ENCODE data around the gene PRSS33.

PRSS33 gene

DNA sequence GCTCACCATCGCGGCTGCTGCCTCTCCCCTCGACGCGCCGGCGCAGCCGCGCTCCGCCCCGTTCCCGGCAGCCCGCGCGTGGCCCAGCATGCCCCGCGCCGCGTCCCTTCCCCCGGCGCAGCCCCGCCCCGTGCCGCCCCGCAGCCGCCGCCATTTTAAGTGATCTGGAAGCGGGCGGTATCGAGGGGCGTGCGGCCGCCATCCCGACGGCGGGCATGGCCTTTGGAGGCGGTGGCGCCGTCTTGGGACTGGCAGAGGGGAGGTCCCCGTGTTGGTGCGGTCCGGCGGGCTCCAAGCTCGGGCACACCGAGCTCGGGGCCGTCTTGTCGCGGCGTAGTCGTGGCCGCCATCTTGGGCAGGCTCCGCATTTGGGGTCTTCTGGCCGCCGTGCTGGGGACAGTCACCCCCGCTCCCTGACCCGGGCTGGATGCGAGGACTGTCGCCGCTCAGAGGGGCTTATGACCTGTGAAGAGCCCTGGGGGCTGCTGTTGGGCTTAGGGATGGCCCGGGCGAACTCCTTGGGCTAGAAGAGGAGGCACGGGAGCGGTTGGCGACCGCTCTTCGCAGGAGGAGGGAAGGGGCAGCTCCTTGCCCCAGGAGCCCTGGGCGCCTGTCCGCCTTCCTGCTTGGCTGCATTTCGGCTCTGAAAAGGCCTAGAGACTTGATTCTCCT, 10.0 kb downstream of the PRSS33 start, which contains the start of gene ELOB:
TSS of gene ELOB (minus strand) at position 50 of the 672 bp plus-strand sequence. CDS start at position 9, 41 bp downstream.
- peak within 1 kb of the TSS; percentile 95 to 96 for H3K4me3 ChIP-seq (ENCODE audit: low read length in 2 of 2)
- H3K9me3 ChIP-seq (ENCODE audit: control insufficient read depth in 2 of 2, low read length in 2 of 2): no peaks in the 10 kb centered on the region
- H3K4me1 ChIP-seq (ENCODE audit: control insufficient read depth in 2 of 2, insufficient read depth in 2 of 2, low read length in 2 of 2): peaks cover 23 to 25% of the 10 kb centered on the region in 2 donors
- H3K36me3 ChIP-seq (ENCODE audit: control insufficient read depth in 2 of 2, insufficient read depth in 2 of 2, low read length in 2 of 2): peaks cover 20 to 27% of the 10 kb centered on the region in 2 donors
- H3K27me3 ChIP-seq (ENCODE audit: control insufficient read depth in 2 of 2, insufficient read depth in 2 of 2, low read length in 2 of 2): no peaks in the 10 kb centered on the region
- peak within 1 kb of the TSS; percentile 99 to 100 for H3K27ac ChIP-seq (ENCODE audit: low read depth in 2 of 2, low read length in 2 of 2)
- H3K9ac ChIP-seq (ENCODE audit: low read depth in 1 of 2, low read length in 2 of 2): peak within 1 kb of the TSS; percentile 100

DNA sequence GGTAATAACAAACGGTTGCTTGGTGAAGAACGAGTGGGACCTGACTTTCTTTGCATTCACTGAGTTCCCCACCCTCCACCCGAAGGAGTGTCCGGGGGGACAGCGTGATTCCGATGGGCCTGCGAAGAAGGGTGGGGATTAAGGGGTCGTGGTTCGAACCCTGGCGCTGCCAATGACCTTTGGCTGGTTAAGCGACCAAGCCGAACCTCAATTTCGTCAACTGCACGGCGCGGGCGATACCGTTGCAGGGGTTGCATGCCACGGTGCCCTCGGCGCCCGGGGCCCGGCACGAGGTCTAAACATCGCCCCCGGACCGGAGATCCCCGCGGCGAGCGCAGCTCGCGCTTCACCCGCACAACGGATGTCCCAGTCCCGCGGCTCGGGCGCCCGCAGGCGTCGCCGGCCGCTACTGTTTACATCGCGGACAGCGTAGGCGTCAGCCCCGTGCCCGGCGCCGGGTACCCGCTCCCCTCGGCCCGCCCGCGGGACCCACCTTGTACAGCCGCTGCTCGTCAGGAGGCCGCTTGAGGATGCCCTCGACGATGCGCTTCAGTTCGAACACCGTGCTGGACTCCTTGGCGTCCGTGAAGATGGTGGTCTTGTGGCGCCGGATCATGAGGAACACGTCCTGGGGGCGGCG, 10.7 kb downstream of the PRSS33 start:
- peak overlapping the region; percentile 72 to 91 for H3K4me3 ChIP-seq (ENCODE audit: low read length in 2 of 2)
- no peaks in the 10 kb centered on the region for H3K9me3 ChIP-seq (ENCODE audit: control insufficient read depth in 2 of 2, low read length in 2 of 2)
- no peaks in the 10 kb centered on the region for H3K27me3 ChIP-seq (ENCODE audit: control insufficient read depth in 2 of 2, insufficient read depth in 2 of 2, low read length in 2 of 2)
- peak overlapping the region; percentile 74 to 94 for H3K9ac ChIP-seq (ENCODE audit: low read depth in 1 of 2, low read length in 2 of 2)
- peak overlapping the region; percentile 69 to 81 for H3K27ac ChIP-seq (ENCODE audit: low read depth in 2 of 2, low read length in 2 of 2)
- peaks cover 23 to 25% of the 10 kb centered on the region in 2 donors for H3K4me1 ChIP-seq (ENCODE audit: control insufficient read depth in 2 of 2, insufficient read depth in 2 of 2, low read length in 2 of 2)
- H3K36me3 ChIP-seq (ENCODE audit: control insufficient read depth in 2 of 2, insufficient read depth in 2 of 2, low read length in 2 of 2): peaks cover 26 to 31% of the 10 kb centered on the region in 2 donors

DNA sequence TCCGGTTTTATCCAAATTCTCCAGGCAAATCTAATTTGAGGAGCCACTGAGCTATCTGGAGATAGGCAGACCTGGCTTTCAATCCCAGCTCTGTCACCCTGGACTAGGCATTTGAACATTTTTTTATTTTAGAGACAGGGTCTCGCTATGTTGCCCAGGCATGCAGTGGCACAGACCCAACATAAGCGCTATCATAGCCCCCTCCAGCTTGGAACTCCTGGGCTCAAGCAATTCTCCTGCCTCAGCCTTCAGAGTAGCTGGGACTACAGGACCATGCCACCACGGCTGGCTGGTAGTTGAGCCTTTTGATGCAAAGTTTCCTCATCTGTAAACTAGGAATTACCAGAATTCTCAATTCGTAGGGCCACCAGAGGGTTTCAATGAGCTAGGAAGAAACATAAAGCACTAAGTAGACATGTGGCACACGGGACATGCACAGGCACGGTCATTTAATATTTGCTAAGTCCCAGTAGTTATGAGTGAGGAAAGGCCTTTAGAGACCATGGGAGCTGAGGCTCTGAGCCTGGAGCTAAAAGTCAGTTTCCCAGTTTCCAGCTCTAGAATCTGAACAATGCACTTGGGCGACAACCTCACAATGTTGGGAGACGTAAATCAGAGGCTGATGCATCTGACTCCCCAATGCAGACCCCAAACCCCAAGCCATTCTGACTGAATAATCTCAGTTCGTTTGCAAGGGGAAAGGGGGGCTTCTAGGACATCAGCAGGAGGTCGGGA, 11.4 kb downstream of the PRSS33 start:
- Histone ChIP-seq H3K36me3 (ENCODE audit: control insufficient read depth in 2 of 2, insufficient read depth in 2 of 2, low read length in 2 of 2) (peaks cover 31 to 37% of the 10 kb centered on the region in 2 donors), H3K4me1 (ENCODE audit: control insufficient read depth in 2 of 2, insufficient read depth in 2 of 2, low read length in 2 of 2) (peaks cover 23 to 25% of the 10 kb centered on the region in 2 donors), H3K4me3 (ENCODE audit: low read length in 2 of 2) (peak overlapping the region; percentile 72 to 91), H3K9ac (ENCODE audit: low read depth in 1 of 2, low read length in 2 of 2) (peak overlapping the region; percentile 74 to 94), H3K9me3 (ENCODE audit: control insufficient read depth in 2 of 2, low read length in 2 of 2) (no peaks in the 10 kb centered on the region), H3K27me3 (ENCODE audit: control insufficient read depth in 2 of 2, insufficient read depth in 2 of 2, low read length in 2 of 2) (no peaks in the 10 kb centered on the region), H3K27ac (ENCODE audit: low read depth in 2 of 2, low read length in 2 of 2) (no peak overlapping the region)

DNA sequence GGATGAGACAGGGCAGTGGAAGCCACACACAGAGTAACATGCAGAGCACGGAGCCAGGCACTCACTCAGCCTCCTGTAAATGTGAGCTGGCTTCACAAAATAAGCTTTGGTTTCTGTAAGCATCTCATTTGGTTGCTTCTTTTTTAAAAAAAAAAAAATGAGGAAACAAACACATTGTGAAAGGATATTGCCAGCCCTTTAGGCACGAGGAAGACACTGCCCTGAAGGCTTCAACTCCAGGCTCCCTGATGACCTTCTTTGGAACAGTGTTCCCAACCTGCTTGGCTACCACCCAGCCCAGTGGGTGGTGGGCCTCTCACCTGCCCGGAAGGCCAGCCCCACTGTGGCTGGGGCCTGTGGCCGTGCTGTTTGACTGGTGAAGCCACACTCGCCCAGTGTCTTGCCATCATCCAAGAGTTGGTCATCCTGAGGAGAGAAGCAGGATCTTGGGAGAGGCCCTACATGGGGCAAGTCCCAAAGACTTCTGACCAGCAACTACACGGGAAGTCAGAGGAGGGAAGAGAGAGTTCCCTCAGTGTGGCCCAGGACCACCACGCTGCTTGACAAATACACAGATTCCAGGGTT, 12.1 kb downstream of the PRSS33 start:
- Histone ChIP-seq H3K36me3 (ENCODE audit: control insufficient read depth in 2 of 2, insufficient read depth in 2 of 2, low read length in 2 of 2) (peaks cover 37 to 45% of the 10 kb centered on the region in 2 donors), H3K4me1 (ENCODE audit: control insufficient read depth in 2 of 2, insufficient read depth in 2 of 2, low read length in 2 of 2) (peaks cover 29 to 31% of the 10 kb centered on the region in 2 donors), H3K27ac (ENCODE audit: low read depth in 2 of 2, low read length in 2 of 2) (no peak overlapping the region), H3K4me3 (ENCODE audit: low read length in 2 of 2) (no peak overlapping the region), H3K9ac (ENCODE audit: low read depth in 1 of 2, low read length in 2 of 2) (peak overlapping the region in 1 of 2 donors; percentile 32), H3K9me3 (ENCODE audit: control insufficient read depth in 2 of 2, low read length in 2 of 2) (no peaks in the 10 kb centered on the region), H3K27me3 (ENCODE audit: control insufficient read depth in 2 of 2, insufficient read depth in 2 of 2, low read length in 2 of 2) (no peaks in the 10 kb centered on the region)

DNA sequence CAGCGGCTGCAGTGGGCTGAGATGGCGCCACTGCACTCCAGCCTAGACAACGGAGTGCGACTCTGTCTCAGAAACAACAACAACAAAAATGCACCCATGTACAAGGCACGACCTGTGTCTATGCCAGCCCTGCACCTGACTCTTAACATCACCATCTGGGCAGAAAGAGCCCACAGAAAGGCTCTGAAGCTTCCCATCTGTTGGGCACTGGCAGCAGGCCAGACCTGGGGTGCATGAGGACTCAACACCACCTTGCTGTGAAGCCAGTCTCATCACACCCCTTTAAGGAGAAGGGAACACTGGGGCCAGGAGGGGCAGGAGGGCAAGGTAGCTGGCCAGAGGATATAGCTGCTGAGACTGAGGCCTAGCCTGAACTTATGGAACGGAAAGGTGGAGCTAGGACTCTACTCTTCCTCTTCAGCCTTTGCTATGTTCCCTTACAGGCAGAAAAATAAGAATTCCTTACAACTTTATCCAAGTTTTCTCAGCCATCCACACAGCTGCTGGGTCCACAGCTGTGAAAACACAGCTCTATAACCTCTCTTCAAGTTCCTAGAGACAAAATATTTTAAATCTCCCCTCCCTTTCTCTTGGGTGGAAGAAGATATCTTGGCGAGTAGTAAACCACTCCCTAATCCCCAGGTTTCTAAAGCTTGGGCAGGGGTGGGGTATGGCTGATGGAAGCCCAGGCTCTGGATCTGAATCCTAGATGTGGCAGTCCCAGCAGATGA, 13.0 kb downstream of the PRSS33 start:
- Histone ChIP-seq H3K9me3 (ENCODE audit: control insufficient read depth in 2 of 2, low read length in 2 of 2) (no peaks in the 10 kb centered on the region), H3K9ac (ENCODE audit: low read depth in 1 of 2, low read length in 2 of 2) (no peak overlapping the region), H3K27me3 (ENCODE audit: control insufficient read depth in 2 of 2, insufficient read depth in 2 of 2, low read length in 2 of 2) (no peaks in the 10 kb centered on the region), H3K4me3 (ENCODE audit: low read length in 2 of 2) (no peak overlapping the region), H3K27ac (ENCODE audit: low read depth in 2 of 2, low read length in 2 of 2) (no peak overlapping the region), H3K36me3 (ENCODE audit: control insufficient read depth in 2 of 2, insufficient read depth in 2 of 2, low read length in 2 of 2) (peaks cover 44 to 54% of the 10 kb centered on the region in 2 donors), H3K4me1 (ENCODE audit: control insufficient read depth in 2 of 2, insufficient read depth in 2 of 2, low read length in 2 of 2) (peaks cover 37 to 39% of the 10 kb centered on the region in 2 donors)

DNA sequence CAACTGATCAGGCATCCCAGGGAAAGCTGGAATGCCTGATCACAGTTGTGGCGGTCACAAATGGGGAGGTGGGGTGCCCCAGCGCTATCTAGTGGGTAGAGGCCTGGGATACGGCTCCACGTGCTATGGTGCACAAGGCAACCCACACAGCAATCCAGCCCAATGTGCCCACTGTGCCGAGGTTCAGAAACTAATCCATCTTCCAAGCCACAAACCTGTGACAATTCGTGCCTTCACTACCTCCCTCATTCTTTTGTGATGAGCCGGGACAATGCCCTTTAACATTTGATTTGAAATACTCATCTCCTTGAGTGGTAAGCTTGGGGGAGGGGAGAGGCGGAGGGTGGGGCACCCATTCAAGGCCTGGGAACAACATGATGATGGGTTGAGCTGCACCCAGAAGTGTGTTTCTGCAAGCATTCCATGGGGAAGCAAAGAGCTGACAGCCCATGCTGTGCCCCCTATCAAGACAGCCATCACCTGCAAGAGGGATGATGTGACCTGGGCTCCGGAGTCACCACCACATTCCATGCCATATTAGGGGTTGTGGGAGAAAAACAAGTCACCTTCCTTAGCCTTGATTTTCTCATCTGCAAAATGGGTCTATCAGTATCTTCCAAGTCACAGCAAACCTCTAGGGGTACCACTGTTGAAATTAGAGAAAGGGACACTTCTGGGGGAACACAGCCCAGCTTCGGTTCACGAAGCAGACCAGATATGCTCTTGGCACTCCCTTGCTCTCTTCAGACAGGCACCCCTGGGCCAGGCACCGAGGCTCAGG, 14.0 kb downstream of the PRSS33 start:
- Histone ChIP-seq H3K27ac (ENCODE audit: low read depth in 2 of 2, low read length in 2 of 2) (no peak overlapping the region), H3K4me3 (ENCODE audit: low read length in 2 of 2) (no peak overlapping the region), H3K9ac (ENCODE audit: low read depth in 1 of 2, low read length in 2 of 2) (no peak overlapping the region), H3K36me3 (ENCODE audit: control insufficient read depth in 2 of 2, insufficient read depth in 2 of 2, low read length in 2 of 2) (peaks cover 54 to 63% of the 10 kb centered on the region in 2 donors), H3K27me3 (ENCODE audit: control insufficient read depth in 2 of 2, insufficient read depth in 2 of 2, low read length in 2 of 2) (no peaks in the 10 kb centered on the region), H3K4me1 (ENCODE audit: control insufficient read depth in 2 of 2, insufficient read depth in 2 of 2, low read length in 2 of 2) (peaks cover 36 to 37% of the 10 kb centered on the region in 2 donors), H3K9me3 (ENCODE audit: control insufficient read depth in 2 of 2, low read length in 2 of 2) (no peaks in the 10 kb centered on the region)

DNA sequence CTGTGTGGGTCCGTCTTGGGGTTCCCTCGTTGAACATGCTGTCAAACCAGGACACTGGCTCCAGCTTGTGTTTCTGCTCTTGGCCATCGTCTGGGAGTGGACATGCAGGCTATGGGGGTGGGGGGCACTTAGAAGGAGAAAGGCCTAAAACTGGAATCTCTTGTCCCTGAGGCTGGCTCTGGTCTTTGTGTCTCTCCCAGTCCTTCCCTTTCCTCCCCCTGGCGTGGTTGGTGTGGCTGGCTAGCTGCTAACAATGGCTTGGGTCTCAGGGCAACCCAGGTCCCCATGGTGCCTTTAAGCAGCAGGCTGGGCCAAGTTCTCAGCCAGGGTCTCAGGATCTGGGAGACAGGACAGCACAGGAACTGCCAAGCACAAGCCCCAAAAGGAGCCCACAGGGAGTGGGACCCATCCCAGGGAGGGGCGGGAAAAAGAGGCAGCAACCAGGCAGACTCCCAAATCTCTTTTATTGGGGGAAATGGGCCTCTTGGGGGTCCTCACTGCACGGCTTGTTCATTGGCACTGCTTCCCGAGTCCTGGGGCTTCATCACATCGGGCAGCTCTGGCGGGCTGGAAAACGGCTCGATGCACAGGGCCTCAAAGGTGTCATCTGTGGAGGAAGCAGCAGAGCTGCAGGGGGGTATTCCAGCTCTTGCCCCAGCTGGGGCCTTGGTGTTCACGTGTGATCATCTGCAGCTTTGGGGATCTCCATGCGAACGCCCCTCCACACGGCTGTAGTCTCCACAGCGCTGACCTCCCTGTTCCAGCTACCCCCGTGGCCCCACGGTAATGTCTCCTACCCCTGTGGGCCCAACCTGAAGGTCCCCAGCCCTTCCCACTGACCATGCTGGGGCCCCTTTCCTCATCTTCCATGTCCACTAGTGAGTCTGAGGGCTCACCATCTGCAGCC, 15.6 kb downstream of the PRSS33 start:
- Histone ChIP-seq H3K27me3 (ENCODE audit: control insufficient read depth in 2 of 2, insufficient read depth in 2 of 2, low read length in 2 of 2) (no peaks in the 10 kb centered on the region), H3K36me3 (ENCODE audit: control insufficient read depth in 2 of 2, insufficient read depth in 2 of 2, low read length in 2 of 2) (peaks cover 70 to 79% of the 10 kb centered on the region in 2 donors), H3K27ac (ENCODE audit: low read depth in 2 of 2, low read length in 2 of 2) (peak overlapping the region; percentile 8 to 56), H3K4me1 (ENCODE audit: control insufficient read depth in 2 of 2, insufficient read depth in 2 of 2, low read length in 2 of 2) (peaks cover 31 to 33% of the 10 kb centered on the region in 2 donors), H3K9me3 (ENCODE audit: control insufficient read depth in 2 of 2, low read length in 2 of 2) (no peaks in the 10 kb centered on the region), H3K4me3 (ENCODE audit: low read length in 2 of 2) (no peak overlapping the region), H3K9ac (ENCODE audit: low read depth in 1 of 2, low read length in 2 of 2) (no peak overlapping the region)

DNA sequence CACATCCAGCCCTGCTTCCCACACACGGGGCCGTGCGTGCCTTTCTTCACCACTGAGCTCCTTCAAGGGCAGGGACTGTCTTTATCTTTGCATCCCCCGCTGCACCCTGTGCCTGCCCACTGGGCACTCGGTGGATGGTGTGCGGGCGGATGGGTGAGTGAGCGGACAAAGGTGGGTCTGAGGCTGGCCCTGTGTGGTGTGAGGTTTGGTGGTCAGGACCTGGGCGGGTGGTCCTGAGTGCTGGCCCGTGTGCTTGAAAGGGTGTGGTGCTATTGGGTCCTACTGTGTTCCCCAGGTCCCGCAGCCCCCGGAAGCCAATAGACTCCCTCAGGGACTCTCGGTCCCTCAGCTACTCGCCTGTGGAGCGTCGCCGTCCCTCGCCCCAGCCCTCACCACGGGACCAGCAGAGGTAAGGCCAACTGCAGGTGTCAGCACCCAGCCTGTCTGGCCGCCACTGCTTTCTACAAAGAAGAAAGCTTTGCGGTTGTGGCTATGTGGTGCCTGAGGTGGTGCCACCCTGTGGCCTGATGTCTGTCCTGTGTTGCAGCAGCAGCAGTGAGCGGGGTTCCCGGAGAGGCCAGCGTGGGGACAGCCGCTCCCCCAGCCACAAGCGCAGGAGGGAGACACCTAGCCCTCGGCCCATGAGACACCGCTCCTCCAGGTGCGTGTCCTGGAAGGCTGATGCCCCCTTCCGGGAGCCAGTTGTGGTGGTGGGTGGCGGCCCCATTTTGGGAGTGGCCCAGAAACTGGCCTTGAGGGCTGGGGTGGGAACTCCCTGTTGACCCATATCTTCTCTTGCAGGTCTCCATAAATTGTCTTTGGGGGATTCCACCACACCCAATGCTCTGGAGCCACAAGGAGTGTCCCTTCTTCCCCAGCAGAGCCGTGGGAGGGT, 17.1 kb downstream of the PRSS33 start:
- peaks cover 20 to 22% of the 10 kb centered on the region in 2 donors for H3K4me1 ChIP-seq (ENCODE audit: control insufficient read depth in 2 of 2, insufficient read depth in 2 of 2, low read length in 2 of 2)
- H3K36me3 ChIP-seq (ENCODE audit: control insufficient read depth in 2 of 2, insufficient read depth in 2 of 2, low read length in 2 of 2): peaks cover 82 to 94% of the 10 kb centered on the region in 2 donors
- H3K27ac ChIP-seq (ENCODE audit: low read depth in 2 of 2, low read length in 2 of 2): peak overlapping the region; percentile 94 to 96

More for the DNA sequence above, 17.1 kb downstream of the PRSS33 start:
- H3K27me3 ChIP-seq (ENCODE audit: control insufficient read depth in 2 of 2, insufficient read depth in 2 of 2, low read length in 2 of 2): no peaks in the 10 kb centered on the region
- peak overlapping the region; percentile 26 to 69 for H3K9ac ChIP-seq (ENCODE audit: low read depth in 1 of 2, low read length in 2 of 2)
- H3K4me3 ChIP-seq (ENCODE audit: low read length in 2 of 2): peak overlapping the region in 1 of 2 donors; percentile 13
- H3K9me3 ChIP-seq (ENCODE audit: control insufficient read depth in 2 of 2, low read length in 2 of 2): no peaks in the 10 kb centered on the region

Measured in mucosa of rectum (tissue), 2 donors.